KMS-11 (cell line): ENCODE data around the gene PDPN.
"Not testable (repeated sequence)": the region's sequence is repeated elsewhere in the genome, so short reads cannot be mapped to it uniquely, and the experiment has no call there.

Experiments used
- H2AFZ ChIP-seq: fragments of 200-600 bp; sonication (generic); 2 replicates; pipeline ENCODE4 v1.6.1; 2016; ENCODE audit warnings: antibody characterized with exemption, mixed run types, low read depth
- H3K27ac ChIP-seq: fragments of 200-600 bp; sonication (generic); 2 replicates; pipeline ENCODE4 v1.6.1; 2016; ENCODE audit warnings: mild to moderate bottlenecking, mixed run types
- H3K27me3 ChIP-seq: fragments of 200-600 bp; sonication (generic); 2 replicates; pipeline ENCODE4 v1.6.1; 2017; ENCODE audit warnings: mild to moderate bottlenecking, low read depth, mixed run types, moderate library complexity; ENCODE audit not compliant: insufficient read depth
- H3K36me3 ChIP-seq: fragments of 200-600 bp; sonication (generic); 2 replicates; pipeline ENCODE4 v1.6.1; 2017; ENCODE audit warnings: mild to moderate bottlenecking, mixed run types; ENCODE audit not compliant: insufficient read depth
- H3K4me1 ChIP-seq: fragments of 200-600 bp; sonication (generic); 2 replicates; pipeline ENCODE4 v1.6.1; 2016; ENCODE audit warnings: mild to moderate bottlenecking, low read depth, mixed run types; ENCODE audit not compliant: poor library complexity, severe bottlenecking
- H3K4me2 ChIP-seq: fragments of 200-600 bp; sonication (generic); 2 replicates; pipeline ENCODE4 v1.7.0; 2016; ENCODE audit warnings: mild to moderate bottlenecking, mixed run types
- H3K4me3 ChIP-seq: fragments of 200-600 bp; sonication (generic); IDR thresholded peaks from 2 replicates; pipeline ENCODE4 v1.6.1; 2017; ENCODE audit warnings: low read depth, low read length, mixed read lengths; ENCODE audit not compliant: insufficient read depth
- H3K79me2 ChIP-seq: fragments of 200-600 bp; sonication (generic); 2 replicates; pipeline ENCODE4 v1.6.1; 2016; ENCODE audit warnings: low read depth, mixed run types; ENCODE audit not compliant: insufficient read depth
- H3K9ac ChIP-seq: fragments of 200-600 bp; sonication (generic); 2 replicates; pipeline ENCODE4 v1.6.1; 2016; ENCODE audit warnings: mild to moderate bottlenecking, mixed run types
- H4K20me1 ChIP-seq: fragments of 200-600 bp; sonication (generic); 2 replicates; pipeline ENCODE4 v1.6.1; 2016; ENCODE audit warnings: mild to moderate bottlenecking, mixed run types; ENCODE audit not compliant: insufficient read depth
- CTCF ChIP-seq: fragments of 200-600 bp; sonication (generic); conservative IDR thresholded peaks from 2 replicates; pipeline ENCODE4 v1.6.1; 2017; ENCODE audit warnings: low read depth, mild to moderate bottlenecking, antibody characterized with exemption, low read length, moderate library complexity, mixed read lengths

Gene PDPN

GRCh38 chr1:13560541-13560940 lies 23.1 kb upstream of the PDPN start:
- no peak overlapping the region for H2AFZ ChIP-seq
- H3K4me1 ChIP-seq, result no peaks in the 10 kb centered on the region
- no peaks in the 10 kb centered on the region for H3K79me2 ChIP-seq
- no peak overlapping the region for H3K4me2 ChIP-seq
- no peak for TF ChIP-seq CTCF
- no peak overlapping the region for H3K27ac ChIP-seq
- H4K20me1 ChIP-seq, result no peaks in the 10 kb centered on the region
- peaks cover 3% of the 10 kb centered on the region; the same call in 1 of the 2 replicates for H3K27me3 ChIP-seq
- no peak overlapping the region for H3K9ac ChIP-seq
- no peak overlapping the region for H3K4me3 ChIP-seq
- H3K36me3 ChIP-seq, result no peaks in the 10 kb centered on the region

- H3K4me3 ChIP-seq, result not testable (repeated sequence)
Observed at GRCh38 chr1:13562981-13563380, 20.7 kb upstream of the PDPN start.

GRCh38 chr1:13564073-13564472 lies 19.6 kb upstream of the PDPN start:
- Histone ChIP-seq H3K9ac (no peak overlapping the region), H4K20me1 (no peaks in the 10 kb centered on the region), H3K27ac (no peak overlapping the region), H3K4me3 (no peak overlapping the region), H3K4me1 (no peaks in the 10 kb centered on the region), H2AFZ (no peak overlapping the region), H3K27me3 (peaks cover 3% of the 10 kb centered on the region; the same call in 1 of the 2 replicates), H3K36me3 (no peaks in the 10 kb centered on the region), H3K79me2 (no peaks in the 10 kb centered on the region), H3K4me2 (no peak overlapping the region)
- TF ChIP-seq CTCF, result no peak

More at GRCh38 chr1:13562981-13563380, 20.7 kb upstream of the PDPN start:
- H3K27me3 ChIP-seq, H4K20me1 ChIP-seq, H3K4me1 ChIP-seq, H3K27ac ChIP-seq, H3K4me2 ChIP-seq, H2AFZ ChIP-seq, H3K79me2 ChIP-seq, H3K36me3 ChIP-seq, H3K9ac ChIP-seq: not testable (repeated sequence)

GRCh38 chr1:13570435-13570834 lies 13.2 kb upstream of the PDPN start:
- not testable (repeated sequence) for H3K4me2 ChIP-seq, H3K4me3 ChIP-seq, H3K27me3 ChIP-seq, H3K4me1 ChIP-seq, H4K20me1 ChIP-seq, H3K79me2 ChIP-seq, H3K36me3 ChIP-seq, H3K9ac ChIP-seq, H2AFZ ChIP-seq, H3K27ac ChIP-seq

- no peak overlapping the region for H3K4me2 ChIP-seq
- no peak overlapping the region for H3K4me3 ChIP-seq
- no peak overlapping the region for H2AFZ ChIP-seq
- no peaks in the 10 kb centered on the region for H3K36me3 ChIP-seq
- H3K9ac ChIP-seq, result no peak overlapping the region
- peak; percentile 24; the same call in 1 of the 2 replicates for TF ChIP-seq CTCF
- H3K27me3 ChIP-seq, result no peaks in the 10 kb centered on the region
- H4K20me1 ChIP-seq, result no peaks in the 10 kb centered on the region
- no peaks in the 10 kb centered on the region for H3K79me2 ChIP-seq
- H3K27ac ChIP-seq, result no peak overlapping the region
- H3K4me1 ChIP-seq, result no peaks in the 10 kb centered on the region
Observed at GRCh38 chr1:13570924-13571323, 12.7 kb upstream of the PDPN start.
